ENCODE data around the gene VPS37D. TPM values are rescaled to one million over a fixed set of nuclear protein-coding genes. Genes with fewer than 3 reads are reported as not detected.
A peak's percentile ranks its signal among the peaks of the same experiment; 100 is the strongest.
"Not testable (repeated sequence)": the region's sequence is repeated elsewhere in the genome, so short reads cannot be mapped to it uniquely, and the experiment has no call there.

Gene VPS37D
- total and polyA plus RNA-seq, 10 of the 15 experiments (the other 5 are each of a cell fraction or from before 2014, with no cell fraction given) = 0.10 to 0.45 (median 0.16) TPM; not detected in 6

GRCh38 chr7:73719806-73720169 lies 52.2 kb downstream of the VPS37D start:
- Histone ChIP-seq H3K27me3 (replicated peaks in 1 of 2; ENCODE audit: control insufficient read depth in 2 of 2, insufficient read depth in 2 of 2, low read length in 1 of 2) (no peaks in the 10 kb centered on the region), H3K9ac (ENCODE audit: control insufficient read depth, insufficient read depth, low read length) (no peak overlapping the region), H3K79me2 (ENCODE audit: control insufficient read depth, insufficient read depth, low read length) (no peaks in the 10 kb centered on the region), H3K4me1 (ENCODE audit: control insufficient read depth, insufficient read depth, low read length) (peaks cover 12% of the 10 kb centered on the region), H3K36me3 (ENCODE audit: control insufficient read depth in 2 of 2, insufficient read depth in 2 of 2, low read length in 1 of 2) (no peaks in the 10 kb centered on the region), H3K27ac (ENCODE audit: control insufficient read depth, insufficient read depth) (no peak overlapping the region), H3K4me3 (no peak overlapping the region), H3K9me3 (replicated peaks; ENCODE audit: control insufficient read depth, insufficient read depth, low read length) (no peaks in the 10 kb centered on the region), H3K4me2 (ENCODE audit: control insufficient read depth, insufficient read depth) (peak overlapping the region; percentile 66), H4K20me1 (ENCODE audit: control insufficient read depth, insufficient read depth) (peaks cover 4% of the 10 kb centered on the region; the same call in 1 of the 2 replicates), H2AFZ (ENCODE audit: control insufficient read depth, low read depth, low read length) (peak overlapping the region; percentile 53)
- intact Hi-C loops (cut with micrococcal nuclease; ENCODE audit: unreplicated experiment) = loop anchor here (2.0 kb wide), 1 partner anchor 37 kb away; the partner anchor contains the start of genes BUD23 and DNAJC30
- ChIA-PET POLR2A (interaction anchor here (0.6 to 1.1 kb wide), 3 partner anchors 8 to 197 kb away, joined by 3 to 4 read pairs (median 3); partner anchors contain the start of gene BAZ1B), CTCF (interaction anchor here (2.9 kb wide), 1 partner anchor 113 kb away, joined by 14 read pairs; no protein-coding TSS in a partner anchor), RAD21 (ENCODE audit: unreplicated experiment) (interaction anchor here (1.6 kb wide), 1 partner anchor 19 kb away, joined by 6 read pairs; the partner anchor contains the start of gene ABHD11), SMC1A (ENCODE audit: uncharacterized antibody, unreplicated experiment) (interaction anchor here (2.0 kb wide), 1 partner anchor 113 kb away, joined by 10 read pairs; no protein-coding TSS in a partner anchor)
- no peak for DNase-seq (ENCODE audit: low read depth, low spot score)
- no TSS peak for BruUV-seq (replicated peaks)
- ATAC-seq = no peak
- WGBS (ENCODE audit: insufficient coverage, insufficient replicate concordance, low lambda C conversion rate, missing lambda C conversion rate) = 7% methylated on average over 14 of the region's 16 CpGs
- in situ Hi-C loops (cut with MboI) = no loop called here
- no peak for FAIRE-seq
- TF ChIP-seq POU2F2 (IDR thresholded peaks at IDR 0.05; ENCODE audit: borderline replicate concordance, low read depth, low read length) (no peak), BCL3 (IDR thresholded peaks at IDR 0.05; ENCODE audit: borderline replicate concordance, insufficient read depth, low read depth, low read length, poor library complexity, severe bottlenecking) (no peak), E2F8 (IDR thresholded peaks at IDR 0.05; ENCODE audit: low read depth, partially characterized antibody) (no peak), NFIC (IDR thresholded peaks at IDR 0.05; ENCODE audit: low read depth, low read length) (no peak), SIN3A (IDR thresholded peaks at IDR 0.05; ENCODE audit: low read depth, low read length) (no peak), SRF (IDR thresholded peaks at IDR 0.05; ENCODE audit: low read depth in 2 of 2, low read length in 2 of 2) (no peak), MTA2 (IDR thresholded peaks at IDR 0.05; ENCODE audit: low read depth) (no peak), STAT3 (IDR thresholded peaks at IDR 0.05; ENCODE audit: low read depth, low read length) (no peak), DPF2 (IDR thresholded peaks at IDR 0.05) (no peak)

- RAD21 ChIA-PET (ENCODE audit: unreplicated experiment) = interaction anchor here (1.6 kb wide), 1 partner anchor 18 kb away, joined by 6 read pairs; the partner anchor contains the start of gene ABHD11
- WGBS (ENCODE audit: insufficient coverage, insufficient replicate concordance, low lambda C conversion rate, missing lambda C conversion rate) = 74% methylated on average over 8 of the region's 9 CpGs
These were observed 52.8 kb downstream of the VPS37D start for GRCh38 chr7:73720443-73720842.

More at GRCh38 chr7:73720443-73720842, 52.8 kb downstream of the VPS37D start:
- H3K79me2 ChIP-seq (ENCODE audit: control insufficient read depth, insufficient read depth, low read length); H3K9me3 ChIP-seq (replicated peaks; ENCODE audit: control insufficient read depth, insufficient read depth, low read length); H3K4me2 ChIP-seq (ENCODE audit: control insufficient read depth, insufficient read depth); in situ Hi-C loops (cut with MboI); H3K4me3 ChIP-seq; intact Hi-C loops (cut with micrococcal nuclease; ENCODE audit: unreplicated experiment); H3K27me3 ChIP-seq (replicated peaks in 1 of 2; ENCODE audit: control insufficient read depth in 2 of 2, insufficient read depth in 2 of 2, low read length in 1 of 2); H3K27ac ChIP-seq (ENCODE audit: control insufficient read depth, insufficient read depth); H3K9ac ChIP-seq (ENCODE audit: control insufficient read depth, insufficient read depth, low read length); DNase-seq (ENCODE audit: low read depth, low spot score); BruUV-seq (replicated peaks); H2AFZ ChIP-seq (ENCODE audit: control insufficient read depth, low read depth, low read length); ATAC-seq; H4K20me1 ChIP-seq (ENCODE audit: control insufficient read depth, insufficient read depth); H3K36me3 ChIP-seq (ENCODE audit: control insufficient read depth in 2 of 2, insufficient read depth in 2 of 2, low read length in 1 of 2); FAIRE-seq: not testable (repeated sequence)
- CTCF ChIA-PET = interaction anchor here (2.9 kb wide), 1 partner anchor 114 kb away, joined by 14 read pairs; no protein-coding TSS in a partner anchor
- SMC1A ChIA-PET (ENCODE audit: uncharacterized antibody, unreplicated experiment) = interaction anchor here (2.0 kb wide), 1 partner anchor 113 kb away, joined by 10 read pairs; no protein-coding TSS in a partner anchor
- POLR2A ChIA-PET = interaction anchor here (1.1 kb wide), 1 partner anchor 9 kb away, joined by 4 read pairs; no protein-coding TSS in a partner anchor
- H3K4me1 ChIP-seq (ENCODE audit: control insufficient read depth, insufficient read depth, low read length) = peaks cover 12% of the 10 kb centered on the region

Measured in GM12878 (cell line).